Mesenteric fat pad (tissue), 1 donor: ENCODE measurements around the gene ADAMTS2. TPM values are rescaled to one million over a fixed set of nuclear protein-coding genes. Genes with fewer than 3 reads are reported as not detected.

Experiments used
- DNase-seq: peaks from one replicate; pipeline ENCODE4 v3.0.0-alpha.2; 2020; ENCODE audit warnings: low spot score
- total RNA-seq: library from RNA; stranded (reverse); fragmentation: NEBNext Ultra II Directional; extraction: Animal tissue kit (Norgen Biotek cat#: 25700); gene quantifications from one replicate; pipeline ENCODE4 v1.2.1, GENCODE V29; 2021
- donor health status: DM: yes; HTN: yes; CAD: no.

The ADAMTS2 gene
- total RNA-seq, 1 donor from 2014 or later: 79.4 TPM

DNA sequence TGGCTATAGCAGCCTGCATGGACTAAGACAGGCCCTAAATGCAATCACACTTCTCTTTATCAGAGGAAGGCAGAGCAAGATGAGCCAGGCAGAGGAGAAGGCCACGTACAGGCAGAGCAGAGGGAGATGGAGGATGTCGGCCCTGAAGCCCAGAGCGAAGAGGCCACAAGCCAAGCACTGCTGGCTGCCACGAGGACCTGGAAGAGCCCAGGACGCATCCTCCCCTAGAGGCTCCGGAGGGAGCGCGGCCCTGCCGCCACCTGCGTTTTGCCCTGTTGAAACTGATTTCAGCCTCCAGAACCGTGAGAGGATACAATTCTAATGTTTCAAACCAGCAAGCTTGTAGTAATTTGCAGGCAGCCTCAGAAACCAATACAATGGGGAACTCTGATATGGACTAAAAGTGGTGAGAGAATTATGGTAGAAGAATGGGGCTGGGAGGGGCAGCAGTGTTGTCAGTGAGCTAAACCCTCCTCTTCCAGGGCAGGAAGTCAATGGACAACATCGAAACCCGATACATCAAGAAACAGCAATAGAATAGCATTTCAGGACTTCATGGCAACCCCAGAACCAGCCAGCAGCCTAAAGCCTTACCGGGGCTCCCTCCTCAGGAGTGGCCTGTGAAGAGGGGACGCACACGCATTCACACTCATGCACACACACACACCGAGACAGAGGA is 32.6 kb downstream of the ADAMTS2 start:
- DNase-seq: peak; percentile 53

DNA sequence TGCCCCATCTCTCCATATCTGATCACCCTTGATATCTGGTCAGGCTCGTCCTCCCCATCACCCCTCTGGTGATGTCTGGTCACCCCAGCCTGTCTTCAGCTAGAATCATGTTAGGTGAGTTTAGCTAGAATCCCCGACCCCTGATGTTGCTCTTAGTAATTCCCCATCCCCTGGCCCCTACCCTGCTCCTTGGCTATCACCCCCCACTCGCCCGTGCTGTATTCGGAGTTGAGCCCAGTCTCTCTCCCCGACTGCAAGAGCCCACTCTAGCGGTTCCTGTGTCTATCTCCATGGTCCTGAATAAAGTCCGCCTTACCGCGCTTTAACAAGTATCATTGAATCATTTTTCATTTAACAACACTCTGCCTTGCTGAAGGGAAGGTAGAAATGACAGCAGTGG is 33.7 kb downstream of the ADAMTS2 start:
- DNase-seq: peak; percentile 43

DNA sequence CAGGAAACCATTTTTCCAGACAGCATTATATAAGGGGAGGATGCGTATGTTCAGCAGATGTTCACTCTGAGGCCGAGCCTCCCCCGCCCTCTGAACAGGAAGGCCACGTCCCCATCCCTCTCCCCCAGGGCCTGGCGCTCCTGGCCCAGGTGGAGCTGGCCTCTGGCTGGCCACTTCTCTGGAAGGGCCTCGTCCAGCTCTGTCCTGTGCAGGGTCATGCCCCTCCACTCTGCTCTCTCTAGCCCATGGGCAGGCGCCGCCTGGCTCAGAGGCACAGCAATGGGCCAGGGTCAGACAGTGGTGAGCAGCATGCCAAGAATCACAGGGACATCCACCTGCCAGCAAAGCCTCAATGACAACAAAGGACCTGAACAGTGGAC is 34.2 kb downstream of the ADAMTS2 start:
- DNase-seq: peak; percentile 86

- DNase-seq: peak; percentile 88
Observed at GRCh38 chr5:179310439-179311090, 34.7 kb downstream of the ADAMTS2 start.

DNA sequence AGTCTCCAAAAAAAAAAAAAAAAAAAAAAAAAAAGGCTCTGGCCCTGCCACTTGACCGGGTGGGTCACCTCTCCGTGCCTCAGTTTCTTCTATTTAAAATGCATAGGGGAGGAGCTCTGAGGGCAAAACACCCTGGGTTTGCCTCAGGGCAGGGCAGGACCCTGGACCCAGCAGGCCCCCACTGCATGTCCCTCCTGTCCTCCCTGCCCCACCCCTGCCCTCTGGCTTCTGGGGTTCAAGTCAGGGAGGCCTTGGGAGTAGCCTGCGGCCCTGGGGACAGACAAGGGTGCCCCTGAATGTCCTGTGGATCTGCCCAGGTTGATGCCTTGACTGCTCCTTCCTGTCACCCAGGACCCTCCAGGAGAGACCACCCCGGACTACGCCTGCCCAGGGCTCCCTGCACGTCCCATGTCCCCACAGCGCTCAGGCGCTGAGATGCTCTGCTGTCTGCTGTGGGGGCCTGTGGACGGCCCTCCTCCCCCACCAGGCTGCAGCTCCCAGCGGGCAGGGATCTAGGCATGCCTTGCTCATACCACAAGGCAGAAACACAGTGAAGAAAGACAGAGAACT is 35.4 kb downstream of the ADAMTS2 start:
- DNase-seq: no peak

- no peak for DNase-seq
Observed at GRCh38 chr5:179309383-179309670, 35.9 kb downstream of the ADAMTS2 start.

- DNase-seq: no peak
Observed at GRCh38 chr5:179308563-179309382, 36.5 kb downstream of the ADAMTS2 start.

- no peak for DNase-seq
Observed at GRCh38 chr5:179307931-179308471, 37.3 kb downstream of the ADAMTS2 start.

DNA sequence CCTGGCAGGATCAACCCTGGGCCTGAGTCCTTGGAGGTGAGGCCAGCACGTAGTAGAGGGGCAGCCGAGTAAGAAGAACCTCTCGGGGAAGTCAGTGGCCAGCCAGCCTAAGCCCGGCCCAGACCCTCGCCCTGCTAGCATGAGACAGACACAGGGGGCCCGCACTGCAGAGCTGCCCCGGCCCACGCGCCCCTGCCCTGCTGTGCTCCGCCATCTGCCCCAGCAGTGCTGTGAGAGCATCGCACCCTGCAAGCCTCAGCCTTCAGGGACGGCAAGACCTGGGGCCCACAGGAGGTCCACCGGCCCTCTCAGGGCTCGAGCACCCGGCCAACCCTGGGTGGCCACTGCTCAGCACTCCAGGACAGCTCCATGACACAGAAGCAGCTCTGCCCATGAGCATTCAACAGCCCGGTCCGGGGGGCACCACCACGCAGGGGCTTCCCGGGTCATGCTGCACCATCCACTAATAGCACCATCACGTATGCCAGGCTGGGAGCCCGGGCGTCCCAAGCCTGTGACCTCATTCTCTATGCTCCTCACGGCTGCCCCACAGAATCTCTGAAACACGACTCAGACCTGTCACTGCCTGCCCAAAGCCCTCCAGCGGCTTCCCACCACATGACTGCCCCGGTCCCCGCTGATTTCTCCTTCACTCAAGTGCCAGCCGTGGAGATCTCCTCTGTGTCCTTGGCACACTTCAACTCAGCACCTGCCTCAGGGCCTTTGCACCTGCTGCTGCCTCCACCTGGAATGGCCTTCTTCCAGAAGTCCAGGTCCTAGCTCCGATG is 38.1 kb downstream of the ADAMTS2 start:
- DNase-seq: no peak

DNA sequence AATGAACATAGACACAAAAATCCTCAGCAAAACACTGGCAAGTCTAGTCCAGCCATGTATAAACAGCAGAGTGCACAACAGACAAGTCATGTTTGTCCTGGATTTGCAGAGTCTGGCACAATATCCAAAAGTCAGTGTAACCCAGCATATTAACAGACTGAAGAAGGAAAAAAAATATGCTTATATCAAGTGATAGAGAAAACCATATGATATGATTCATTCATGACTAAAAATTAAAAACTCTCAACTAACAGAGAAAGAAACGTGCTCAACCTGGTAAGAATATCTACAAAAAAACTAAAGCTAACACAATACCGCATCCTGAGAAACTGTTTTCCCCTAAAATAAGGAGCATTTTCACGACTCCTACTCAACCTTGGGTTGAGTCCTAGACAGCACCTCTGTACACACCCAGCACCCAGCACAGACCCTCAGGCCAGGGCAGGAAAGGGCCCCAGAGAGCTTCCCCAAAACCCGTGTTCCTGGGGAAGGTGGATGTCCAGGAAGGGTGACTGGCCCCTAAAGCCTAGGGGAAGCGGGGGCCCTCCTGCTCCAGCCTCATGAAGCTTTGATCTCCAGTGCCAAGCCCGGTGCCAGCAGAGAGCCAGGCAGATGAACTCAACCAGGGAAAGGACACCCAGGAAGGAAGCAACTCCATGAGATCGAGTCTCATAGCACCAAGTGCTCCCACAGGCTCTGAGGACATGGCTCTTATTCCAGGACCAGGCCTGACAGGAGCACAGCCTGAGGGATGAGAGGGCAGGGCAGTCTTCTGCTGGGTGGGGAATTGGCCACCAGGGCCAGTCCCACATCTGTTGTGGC is 38.9 kb downstream of the ADAMTS2 start:
- peak; percentile 67 for DNase-seq

GRCh38 chr5:179304871-179305270 is 40.4 kb downstream of the ADAMTS2 start:
- DNase-seq: no peak

DNA sequence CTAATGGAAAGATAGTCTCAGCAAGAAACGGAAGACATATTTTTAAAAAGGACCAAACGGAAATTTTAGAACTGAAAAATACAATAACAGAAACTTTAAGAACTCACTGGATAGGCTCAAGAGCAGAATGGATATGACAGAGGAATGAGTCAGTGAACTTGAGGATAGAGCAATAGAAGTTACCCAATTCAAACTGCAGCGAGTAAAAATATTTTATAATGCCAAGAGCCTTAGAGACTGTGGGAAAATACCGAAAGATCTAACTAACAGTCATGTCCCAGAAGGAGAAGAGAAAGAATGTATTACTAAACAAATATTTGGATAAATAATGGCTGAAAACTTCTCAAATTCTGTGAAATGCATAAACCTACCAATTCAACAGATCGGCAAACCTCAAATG is 40.8 kb downstream of the ADAMTS2 start:
- no peak for DNase-seq

- no peak for DNase-seq
Observed at GRCh38 chr5:179303451-179304200, 41.6 kb downstream of the ADAMTS2 start.

GRCh38 chr5:179302499-179303185 is 42.6 kb downstream of the ADAMTS2 start:
- no peak for DNase-seq

- no peak for DNase-seq
Observed at GRCh38 chr5:179301796-179302195, 43.5 kb downstream of the ADAMTS2 start.

GRCh38 chr5:179301376-179301775 is 43.9 kb downstream of the ADAMTS2 start:
- no peak for DNase-seq

DNA sequence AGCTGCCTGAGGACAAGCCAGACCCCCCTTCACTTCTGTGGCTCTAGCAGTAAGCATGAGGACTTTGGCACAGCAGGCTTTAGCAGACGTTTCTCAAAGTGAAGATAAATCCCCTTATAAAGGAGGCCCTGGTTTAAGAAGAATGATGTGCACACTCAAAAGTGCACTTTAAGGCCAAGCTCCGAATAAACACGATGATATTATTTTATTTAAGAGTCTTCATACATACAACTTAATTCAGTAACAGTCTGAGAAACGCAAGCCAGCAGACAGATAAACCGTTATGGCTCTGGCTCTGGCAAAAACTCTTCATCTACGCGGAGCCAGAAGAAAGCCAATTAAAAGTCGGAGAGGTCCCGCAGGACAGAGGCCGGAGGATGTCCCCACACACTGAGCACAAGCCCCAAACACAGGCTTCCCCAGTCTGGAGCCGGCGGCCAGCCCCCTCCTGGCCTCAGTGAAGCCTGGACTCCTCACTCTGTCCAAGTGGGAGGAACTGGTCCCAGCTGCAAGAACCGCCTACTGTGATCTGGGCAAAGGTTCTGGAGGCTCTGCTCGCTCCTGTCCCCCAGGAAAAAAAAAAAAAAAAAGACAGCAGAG is 44.6 kb downstream of the ADAMTS2 start:
- no peak for DNase-seq
